Stimulated activated CD8-positive, alpha-beta memory T cell treated with anti-CD3 and anti-CD28 coated beads, Interleukin-12 subunit alpha, Interleukin-12 subunit beta, amount 100 ng/mL, for 1 hour (primary cell): Measurements from ENCODE around the gene PMF1.

ENCODE experiments used
- DNase-seq: peaks from one replicate; pipeline ENCODE4 v3.0.0-alpha.2; 2020; ENCODE audit warnings: low read depth

The PMF1 gene

DNA sequence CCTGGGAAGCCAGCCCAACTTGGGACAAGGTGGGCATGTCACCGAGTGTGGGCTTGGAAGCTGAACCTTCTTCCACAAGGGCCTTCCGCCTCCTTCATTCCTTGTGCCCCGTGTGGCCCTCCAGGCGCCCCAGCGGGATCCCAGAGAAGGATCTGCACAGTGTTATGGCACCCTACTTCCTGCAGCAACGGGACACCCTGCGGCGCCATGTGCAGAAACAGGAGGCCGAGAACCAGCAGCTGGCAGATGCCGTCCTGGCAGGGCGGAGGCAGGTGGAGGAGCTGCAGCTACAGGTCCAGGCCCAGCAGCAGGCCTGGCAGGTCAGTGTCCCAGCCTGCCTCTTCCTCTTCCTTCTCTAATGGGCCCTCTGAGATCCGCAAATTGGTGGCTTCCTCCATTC is 23.4 kb downstream of the PMF1 start:
- no peak for DNase-seq

DNA sequence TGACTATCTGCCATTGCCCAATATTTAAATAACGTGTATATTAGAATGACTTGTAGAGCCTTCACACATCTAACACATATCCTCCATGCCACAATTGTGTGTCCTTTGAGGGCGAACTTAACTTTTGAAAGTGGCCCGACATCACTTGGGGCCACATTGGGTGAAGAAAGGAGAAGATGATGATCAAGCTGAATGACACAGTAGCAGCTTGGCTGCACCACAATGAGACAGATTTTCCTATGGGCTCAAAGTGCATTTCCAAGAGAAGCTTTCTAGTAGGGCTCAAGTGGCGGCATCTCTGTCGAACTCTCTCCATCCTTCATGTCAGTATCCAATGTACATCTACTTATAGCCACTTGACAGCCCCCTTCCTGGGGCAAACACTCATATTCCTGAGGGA is 25.4 kb downstream of the PMF1 start:
- DNase-seq = no peak

GRCh38 chr1:156241311-156241811 is 28.6 kb downstream of the PMF1 start:
- no peak for DNase-seq

- DNase-seq = no peak
These were observed 29.1 kb downstream of the PMF1 start, which contains the start of gene BGLAP for GRCh38 chr1:156241926-156242325. Gene BGLAP, plus strand, starts transcription at chr1:156242184. Its CDS starts 48 bp downstream, at chr1:156242232.

DNA sequence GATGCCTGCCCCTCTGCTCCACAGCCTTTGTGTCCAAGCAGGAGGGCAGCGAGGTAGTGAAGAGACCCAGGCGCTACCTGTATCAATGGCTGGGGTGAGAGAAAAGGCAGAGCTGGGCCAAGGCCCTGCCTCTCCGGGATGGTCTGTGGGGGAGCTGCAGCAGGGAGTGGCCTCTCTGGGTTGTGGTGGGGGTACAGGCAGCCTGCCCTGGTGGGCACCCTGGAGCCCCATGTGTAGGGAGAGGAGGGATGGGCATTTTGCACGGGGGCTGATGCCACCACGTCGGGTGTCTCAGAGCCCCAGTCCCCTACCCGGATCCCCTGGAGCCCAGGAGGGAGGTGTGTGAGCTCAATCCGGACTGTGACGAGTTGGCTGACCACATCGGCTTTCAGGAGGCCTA is 29.9 kb downstream of the PMF1 start:
- no peak for DNase-seq

DNA sequence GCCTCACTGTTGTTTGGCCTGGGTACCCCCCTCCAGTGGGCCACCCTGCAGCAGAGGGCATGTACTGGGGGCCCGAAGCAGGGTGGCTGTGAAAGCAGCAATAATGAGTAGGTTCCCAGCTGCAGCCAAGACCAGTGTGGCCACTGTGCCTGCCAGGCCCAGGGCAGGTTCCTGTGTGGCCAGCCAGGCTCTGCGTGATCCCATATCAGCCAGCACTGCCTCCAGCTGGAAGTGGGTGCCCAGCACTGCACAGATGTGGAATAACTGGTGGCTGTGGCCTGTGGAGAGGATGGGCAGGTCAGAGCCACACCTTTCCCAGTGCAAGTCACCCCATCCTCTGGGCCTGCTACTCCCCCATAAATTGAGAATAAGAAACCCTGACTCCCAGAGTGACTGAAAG is 31.3 kb downstream of the PMF1 start:
- no peak for DNase-seq

GRCh38 chr1:156244712-156245111 is 31.9 kb downstream of the PMF1 start:
- no peak for DNase-seq

GRCh38 chr1:156245451-156246232 is 32.8 kb downstream of the PMF1 start:
- no peak for DNase-seq

DNA sequence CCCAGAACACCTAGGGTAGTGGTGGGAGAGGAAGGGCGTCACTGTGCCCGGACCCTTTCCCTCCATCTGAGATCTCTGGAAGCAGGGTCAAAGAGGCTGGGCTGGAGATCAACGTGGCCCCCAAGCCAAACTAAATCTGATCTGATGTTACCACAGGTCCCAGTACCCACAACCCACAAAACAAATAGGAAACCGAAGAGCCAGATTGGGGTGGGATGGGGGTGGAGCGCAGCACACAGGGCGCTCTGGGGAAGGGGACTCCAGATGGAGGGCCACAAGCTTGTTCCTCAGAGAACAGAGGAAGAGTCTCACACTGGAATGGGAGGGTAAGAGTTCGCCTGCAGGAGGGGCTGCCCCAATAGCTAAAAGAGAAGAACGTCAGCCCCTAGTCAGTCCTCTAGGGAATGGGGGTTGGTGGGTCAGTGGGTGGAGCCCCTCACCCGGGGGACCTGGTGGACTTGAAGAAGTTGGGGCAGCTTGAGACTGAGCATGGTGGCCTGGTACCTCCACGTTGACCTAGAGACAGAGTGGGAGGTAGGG is 33.5 kb downstream of the PMF1 start:
- no peak for DNase-seq

- DNase-seq = no peak
These were observed 34.1 kb downstream of the PMF1 start for GRCh38 chr1:156246781-156247459.

DNA sequence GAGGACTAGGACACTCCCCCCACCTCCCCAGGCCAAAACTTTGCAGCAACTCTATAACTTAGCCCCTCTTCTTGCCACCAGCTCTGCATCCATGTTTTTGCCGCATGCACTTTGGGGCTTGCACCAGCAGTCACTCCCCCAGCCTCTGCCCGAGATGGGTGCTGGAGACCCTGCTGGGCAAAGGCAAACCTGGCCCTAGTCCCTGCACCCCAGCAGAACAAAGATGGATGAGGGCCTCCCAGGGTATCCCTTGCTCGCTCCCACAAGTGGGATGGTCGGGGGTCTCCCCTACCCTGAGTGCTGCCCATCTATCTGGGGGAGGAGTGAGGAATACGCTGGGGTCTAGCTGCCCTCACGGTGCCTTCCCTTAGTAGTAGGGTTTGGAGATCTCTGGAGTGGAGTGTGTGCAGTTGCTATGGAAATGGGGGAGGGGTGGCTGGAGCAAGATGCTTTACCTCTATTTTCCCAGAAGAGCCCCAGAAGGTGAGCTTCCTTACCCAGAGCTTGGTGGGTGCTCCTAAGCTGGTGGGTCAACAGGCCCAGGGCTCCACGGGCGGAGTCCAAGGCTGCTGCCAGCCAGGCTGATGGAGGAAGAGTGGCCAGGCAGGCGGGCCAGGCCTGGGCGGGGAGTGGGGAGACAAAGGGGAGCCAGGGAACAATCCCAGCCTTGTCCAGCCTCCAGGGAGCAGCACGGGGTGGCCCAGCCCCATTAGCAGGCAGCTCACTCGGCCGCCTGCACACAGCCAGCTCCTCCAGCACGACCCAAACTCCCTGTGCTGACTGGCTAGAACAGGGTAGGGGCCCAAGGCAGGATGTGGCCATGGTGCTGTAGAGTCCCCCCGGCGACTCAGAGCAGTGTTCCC is 34.9 kb downstream of the PMF1 start, which contains the start of gene PAQR6:
Gene PAQR6, minus strand, starts transcription at position 597 of the 863 bp plus-strand sequence. CDS start 1,325 bp downstream, outside the sequence.
- DNase-seq = no peak

GRCh38 chr1:156248323-156248683 is 35.5 kb downstream of the PMF1 start:
- DNase-seq = no peak

GRCh38 chr1:156249593-156249992 is 36.8 kb downstream of the PMF1 start:
- no peak for DNase-seq

DNA sequence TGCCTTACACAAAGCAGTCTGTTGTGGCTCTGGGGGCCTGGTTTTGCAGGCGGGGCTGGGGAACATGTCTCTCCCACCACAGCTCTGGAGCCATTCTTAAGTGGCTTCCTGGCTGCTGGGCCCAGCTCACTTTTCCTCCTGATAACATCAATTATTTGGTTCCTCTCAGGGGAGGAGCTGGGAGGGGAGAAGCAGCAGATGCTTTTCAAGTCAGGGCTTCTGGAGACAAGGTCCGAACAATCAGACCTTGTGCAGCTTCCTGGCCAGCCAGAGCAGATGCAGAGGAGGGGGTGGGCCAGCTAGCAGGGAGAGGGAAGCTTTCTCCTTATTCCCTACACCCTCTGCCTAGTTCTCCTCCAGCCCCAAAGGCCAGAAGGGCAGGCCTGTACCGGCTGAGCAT is 38.7 kb downstream of the PMF1 start:
- no peak for DNase-seq

DNA sequence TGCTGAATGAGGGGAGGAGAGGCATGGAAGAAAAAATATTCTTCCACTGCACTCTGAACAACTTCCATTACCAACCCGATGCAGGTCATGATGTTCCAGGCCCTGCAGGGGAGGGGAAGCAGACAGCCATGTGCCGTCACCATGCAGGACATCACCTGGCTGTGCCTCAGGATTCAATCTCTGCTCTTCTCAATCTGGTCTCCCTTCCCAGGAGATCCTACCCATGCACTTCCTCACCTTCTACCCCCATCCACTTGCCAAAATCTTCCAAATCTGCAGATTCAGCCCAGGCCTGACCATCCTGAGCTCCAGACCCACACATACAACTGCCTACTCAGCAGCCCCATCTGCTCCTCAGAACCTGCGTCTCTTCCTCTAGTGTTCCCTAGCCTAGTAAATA is 40.8 kb downstream of the PMF1 start:
- DNase-seq = no peak

GRCh38 chr1:156257711-156258110 is 44.9 kb downstream of the PMF1 start:
- no peak for DNase-seq

- no peak for DNase-seq
These were observed 46.1 kb downstream of the PMF1 start for GRCh38 chr1:156258859-156259258.

DNA sequence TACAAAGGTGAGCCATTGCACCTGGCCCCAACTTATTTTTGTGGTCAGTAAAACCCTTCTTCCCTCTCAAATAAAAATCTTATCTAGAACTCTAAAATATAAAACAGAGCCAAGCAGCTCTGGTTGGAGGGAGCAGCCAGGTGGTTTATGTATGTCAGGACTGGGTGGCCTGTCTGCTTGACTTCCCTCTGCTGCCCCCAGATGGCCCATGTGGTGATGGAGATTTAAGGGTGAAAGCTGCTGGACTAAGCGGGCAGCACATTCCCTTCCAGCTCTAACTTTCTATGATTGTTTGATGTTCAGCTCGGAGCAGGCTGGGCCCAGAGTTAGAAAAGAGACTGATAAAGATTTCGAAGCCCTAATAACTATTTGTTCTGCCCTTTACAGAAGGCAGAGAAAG is 47.0 kb downstream of the PMF1 start:
- no peak for DNase-seq

DNA sequence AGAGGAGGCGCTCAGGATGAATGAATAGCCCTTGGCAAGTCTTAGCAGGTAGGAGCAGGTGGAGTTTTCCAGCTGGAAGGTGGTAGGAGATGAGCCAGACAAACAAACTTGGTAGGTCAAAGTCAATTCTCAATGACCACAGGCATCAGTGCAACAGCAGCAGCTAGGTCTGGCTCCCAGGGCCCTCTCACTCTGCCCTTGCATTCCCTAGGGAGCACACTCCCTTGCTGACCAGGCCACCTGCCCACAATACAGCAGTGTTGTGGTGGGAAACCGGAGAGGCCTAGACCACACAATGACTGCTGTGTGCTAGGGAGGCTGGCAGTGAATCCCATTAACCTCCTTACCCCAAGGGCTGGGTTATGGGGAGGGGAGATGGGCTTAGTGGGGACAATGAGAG is 48.1 kb downstream of the PMF1 start:
- no peak for DNase-seq

DNA sequence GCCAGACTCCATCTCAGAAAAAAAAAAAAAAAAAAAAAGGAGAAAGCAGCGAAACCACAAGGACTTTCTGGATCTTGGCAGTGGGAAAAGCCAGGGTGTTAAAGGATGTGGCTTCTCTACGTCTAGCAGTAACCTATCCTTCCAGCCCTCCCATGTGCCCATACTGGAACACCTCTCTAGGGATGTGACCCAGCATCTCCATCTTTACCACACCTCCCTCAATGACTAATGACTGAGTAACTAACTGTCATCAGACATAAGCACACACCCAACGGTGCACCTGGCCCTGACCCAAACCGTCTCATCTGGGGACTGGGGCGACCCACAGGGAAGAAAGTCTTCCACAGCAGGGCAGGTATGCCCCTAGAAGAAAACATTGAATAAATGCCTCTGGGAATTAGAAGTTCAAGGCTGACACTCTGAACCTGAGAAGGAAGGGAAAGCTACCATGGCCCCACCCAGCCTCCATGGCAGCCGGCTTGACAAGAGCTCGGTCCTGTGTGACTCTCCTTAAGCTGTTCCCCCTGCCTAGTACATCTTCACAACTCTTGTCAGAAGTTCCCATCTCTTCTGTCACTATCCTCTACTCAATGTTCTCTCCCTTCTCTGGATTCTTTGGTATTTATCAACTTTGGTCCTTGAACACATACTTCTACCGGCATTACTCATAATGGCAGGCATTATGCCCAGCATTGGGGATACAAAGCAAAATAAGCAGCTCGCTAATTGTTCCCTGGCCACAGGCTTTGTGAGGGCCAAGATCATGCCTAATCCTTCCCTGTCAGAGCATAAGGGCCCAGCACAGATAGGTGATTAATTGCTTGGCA is 49.9 kb downstream of the PMF1 start:
- no peak for DNase-seq

- DNase-seq = no peak
These were observed 50.5 kb downstream of the PMF1 start for GRCh38 chr1:156263288-156263655.
